B cell (primary cell): ENCODE measurements around the gene PSME3IP1. TPM values are rescaled to one million over a fixed set of nuclear protein-coding genes. Genes with fewer than 3 reads are reported as not detected.
A peak's percentile ranks its signal among the peaks of the same experiment; 100 is the strongest.

Experiments used
- ATAC-seq: fragments of 200-7000 bp; cut with Tn5 transposase; one replicate; pipeline ENCODE4 v1.10.0; 2021; ENCODE audit warnings: low read depth, mild to moderate bottlenecking, moderate number of reproducible peaks, moderate library complexity
- CTCF ChIA-PET: fragments of 350-600 bp; sonication (Branson Sonifier 250); formaldehyde crosslinking; loops from one replicate; lab custom pipeline; 2021; ENCODE audit warnings: antibody characterized with exemption, inconsistent platforms; lab: Charles Lee
- POLR2A ChIA-PET: fragments of 350-600 bp; sonication (Branson Sonifier 250); formaldehyde crosslinking; loops from one replicate; lab custom pipeline; 2021; ENCODE audit warnings: antibody characterized with exemption; lab: Charles Lee
- DNase-seq: peaks from one replicate; pipeline ENCODE4 v3.0.0; 2013
- H2AFZ ChIP-seq: 2 replicates; pipeline ENCODE4 v1.6.1; 2012; ENCODE audit warnings: mild to moderate bottlenecking, low read depth, low read length; ENCODE audit not compliant: insufficient read depth, poor library complexity, severe bottlenecking
- H3K27ac ChIP-seq, 2 donors: 1 replicate in 1 of 2; 2 replicates in 1 of 2; pipeline ENCODE4 v1.5.1; 2012 to 2013; ENCODE audit warnings: low read length in 2 of 2, mild to moderate bottlenecking in 2 of 2, moderate library complexity in 1 of 2
- H3K27me3 ChIP-seq, 4 experiments: fragments of 200-600 bp in 1 of 4; sonication (generic) in 1 of 4; replicated peaks in 1 of 4; 1 replicate in 2 of 4; 2 replicates in 2 of 4; pipeline versions ENCODE4 v1.6.1 to v1.7.0; 2013 to 2016; ENCODE audit warnings: low read length in 3 of 4, mild to moderate bottlenecking in 2 of 4, mixed read lengths in 1 of 4, moderate library complexity in 1 of 4; ENCODE audit not compliant: insufficient read depth in 4 of 4, control insufficient read depth in 3 of 4; ENCODE audit errors: control extremely low read depth in 1 of 4
- H3K36me3 ChIP-seq, 2 experiments: replicated peaks in 1 of 2; 1 replicate in 1 of 2; 2 replicates in 1 of 2; pipeline versions ENCODE4 v1.6.1 to v1.7.1; 2013; ENCODE audit warnings: low read length in 1 of 2; ENCODE audit not compliant: insufficient read depth in 2 of 2, control insufficient read depth in 1 of 2; ENCODE audit errors: control extremely low read depth in 1 of 2, extremely low read depth in 1 of 2
- H3K4me1 ChIP-seq, 2 donors: fragments of 200-600 bp in 1 of 2; sonication (generic) in 1 of 2; 1 replicate in 1 of 2; 2 replicates in 1 of 2; pipeline versions ENCODE4 v1.5.1 to v1.6.1; 2013 to 2017; ENCODE audit warnings: low read length in 2 of 2; ENCODE audit not compliant: control insufficient read depth in 2 of 2, insufficient read depth in 2 of 2
- H3K4me2 ChIP-seq: replicated peaks from 2 replicates; pipeline ENCODE3; 2012; ENCODE audit warnings: mild to moderate bottlenecking, low read depth, low read length; ENCODE audit not compliant: poor library complexity, severe bottlenecking
- H3K4me3 ChIP-seq, 5 experiments: fragments of 200-600 bp in 1 of 5; sonication (generic) in 1 of 5; 1 replicate in 3 of 5; 2 replicates in 2 of 5; pipeline versions ENCODE4 v1.5.1 to v1.7.0; 2011 to 2016; ENCODE audit warnings: low read length in 4 of 5, mild to moderate bottlenecking in 4 of 5, low read depth in 2 of 5, control low read depth in 1 of 5, moderate library complexity in 1 of 5; ENCODE audit not compliant: insufficient read depth in 1 of 5; ENCODE audit errors: control extremely low read depth in 1 of 5, extremely low read depth in 1 of 5
- H3K79me2 ChIP-seq: fragments of 200-600 bp; sonication (generic); one replicate; pipeline ENCODE4 v1.6.0; 2016; ENCODE audit warnings: low read length; ENCODE audit not compliant: control insufficient read depth, insufficient read depth
- H3K9ac ChIP-seq: fragments of 200-600 bp; sonication (generic); 2 replicates; pipeline ENCODE4 v1.6.1; 2017; ENCODE audit warnings: mild to moderate bottlenecking, low read length, moderate library complexity
- H3K9me3 ChIP-seq, 3 donors: one replicate each; pipeline versions ENCODE4 v1.6.1 to v1.7.1; 2013; ENCODE audit warnings: low read length in 2 of 3; ENCODE audit not compliant: control insufficient read depth in 2 of 3, insufficient read depth in 1 of 3; ENCODE audit errors: control extremely low read depth in 1 of 3
- H4K20me1 ChIP-seq: 2 replicates; pipeline ENCODE4 v1.6.0; 2012; ENCODE audit warnings: mild to moderate bottlenecking, low read length; ENCODE audit not compliant: insufficient read depth, control insufficient read depth, poor library complexity, severe bottlenecking
- H3K27ac Mint-ChIP-seq: one replicate; pipeline ENCODE4 v1.8.0; 2021; ENCODE audit warnings: mixed read lengths
- H3K27me3 Mint-ChIP-seq: one replicate; pipeline ENCODE4 v1.8.0; 2021; ENCODE audit warnings: mixed read lengths
- H3K4me1 Mint-ChIP-seq: one replicate; pipeline ENCODE4 v1.8.0; 2021; ENCODE audit warnings: mixed read lengths
- H3K4me3 Mint-ChIP-seq: one replicate; pipeline ENCODE4 v1.8.0; 2021; ENCODE audit warnings: mixed read lengths
- H3K9me3 Mint-ChIP-seq: one replicate; pipeline ENCODE4 v1.8.0; 2022; ENCODE audit warnings: mixed read lengths; ENCODE audit not compliant: insufficient read depth
- EZH2 ChIP-seq: IDR thresholded peaks from 2 replicates; pipeline ENCODE4 v1.6.1; 2012; ENCODE audit warnings: borderline replicate concordance, low read depth, mild to moderate bottlenecking, moderate library complexity, low read length; ENCODE audit not compliant: insufficient read depth, poor library complexity, severe bottlenecking
- WGBS: methylation state at CpG from one replicate; pipeline ENCODE4 v1.1.5; 2013; ENCODE audit warnings: missing lambda C conversion rate; ENCODE audit not compliant: insufficient coverage; 5-methylcytosine and 5-hydroxymethylcytosine counted together
- intact Hi-C: fragments of 100-400 bp; cut with micrococcal nuclease; formaldehyde crosslinking; loops from one replicate; pipeline ENCODE4 v1.10.0; 2022
- polyA plus RNA-seq: library from polyadenylated mRNA; depleted of rRNA; stranded (reverse); fragments of >200 nt; gene quantifications from 2 replicates; pipeline ENCODE4 v1.2.3, GENCODE V29; 2012
- total RNA-seq, 2 donors: library from RNA; stranded (reverse); fragments of 120-200 nt in 1 of 2; gene quantifications; 1 replicate in 1 of 2; 2 replicates in 1 of 2; pipeline versions ENCODE4 v1.2.3 to v1.2.4, GENCODE V29; 2013 to 2022
- TF ChIP-seq, protein P1 (sequence below): fragments of 200-600 bp; IDR thresholded peaks from one replicate; pipeline ENCODE4 v1.8.0; 2022; ENCODE audit warnings: antibody characterized with exemption, mild to moderate bottlenecking

The PSME3IP1 gene
- total and polyA plus RNA-seq, 2 donors (not counting 1 experiment from before 2014, with no cell fraction given) = 125 to 166 TPM

DNA sequence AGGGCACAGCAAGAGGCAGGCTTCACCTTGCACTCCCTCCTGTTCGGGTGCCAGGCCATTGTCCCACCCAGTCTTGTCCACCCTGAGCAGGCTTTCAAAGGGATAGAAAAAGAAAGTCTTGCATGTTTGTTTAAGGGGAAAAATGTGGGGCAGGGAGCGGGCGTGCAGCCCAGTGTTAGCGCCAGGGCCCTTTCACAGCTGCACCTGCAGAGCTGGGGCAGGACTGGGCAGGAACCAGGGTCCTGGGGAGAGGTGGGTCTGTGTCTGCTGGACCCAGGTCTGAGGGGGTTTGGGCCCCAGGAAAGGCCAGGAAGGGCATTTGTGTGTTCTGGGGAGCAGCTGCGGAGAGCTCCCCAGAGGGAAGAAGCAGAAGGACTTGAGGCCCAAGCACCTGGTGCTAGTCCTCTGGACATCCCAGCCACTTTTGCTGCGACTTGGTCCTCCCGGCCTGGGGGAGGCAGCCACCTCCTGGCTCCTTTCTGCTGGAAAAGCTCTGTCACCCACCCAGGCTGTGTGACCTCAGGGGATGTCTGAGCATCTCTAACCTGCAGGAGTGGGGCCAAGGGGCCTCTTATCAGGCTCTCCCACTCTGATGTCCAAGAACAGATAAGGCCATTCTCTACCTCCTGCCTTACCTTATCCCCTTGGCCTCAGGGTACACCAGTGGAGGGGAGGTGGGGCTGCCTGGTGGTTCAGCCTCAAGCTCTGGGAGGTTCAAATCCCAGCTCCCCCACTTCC lies 44.7 kb downstream of the PSME3IP1 start:
- Histone ChIP-seq H4K20me1 (no peaks in the 10 kb centered on the region), H3K27me3 (no peaks in the 10 kb centered on the region), H3K4me1 (peaks cover 36 to 41% of the 10 kb centered on the region in 2 donors), H3K4me3 (no peak overlapping the region), H3K27ac (no peak overlapping the region), H2AFZ (no peak overlapping the region), H3K9ac (no peak overlapping the region), H3K9me3 (no peaks in the 10 kb centered on the region), H3K4me2 (peak overlapping the region; percentile 53), H3K36me3 (no peaks in the 10 kb centered on the region), H3K79me2 (no peaks in the 10 kb centered on the region)
- Mint-ChIP-seq H3K9me3 (no peaks in the 10 kb centered on the region), H3K27ac (no peak overlapping the region), H3K4me1 (peaks cover 42% of the 10 kb centered on the region), H3K27me3 (no peaks in the 10 kb centered on the region), H3K4me3 (peak overlapping the region; percentile 79)
- intact Hi-C loops = no loop called here
- ChIA-PET POLR2A (interaction anchor here (0.8 to 1.1 kb wide), 2 partner anchors 10 to 45 kb away, joined by 3 to 6 read pairs; partner anchors contain the start of gene PSME3IP1), CTCF (interaction anchor here (0.7 to 2.1 kb wide), 2 partner anchors 12 to 13 kb away, joined by 3 to 6 read pairs; no protein-coding TSS in a partner anchor)
- DNase-seq = no peak
- WGBS = 90% methylated on average over 7 of the region's 7 CpGs
- ATAC-seq = no peak
- TF ChIP-seq EZH2 = no peak
- TF ChIP-seq, protein P1, sequence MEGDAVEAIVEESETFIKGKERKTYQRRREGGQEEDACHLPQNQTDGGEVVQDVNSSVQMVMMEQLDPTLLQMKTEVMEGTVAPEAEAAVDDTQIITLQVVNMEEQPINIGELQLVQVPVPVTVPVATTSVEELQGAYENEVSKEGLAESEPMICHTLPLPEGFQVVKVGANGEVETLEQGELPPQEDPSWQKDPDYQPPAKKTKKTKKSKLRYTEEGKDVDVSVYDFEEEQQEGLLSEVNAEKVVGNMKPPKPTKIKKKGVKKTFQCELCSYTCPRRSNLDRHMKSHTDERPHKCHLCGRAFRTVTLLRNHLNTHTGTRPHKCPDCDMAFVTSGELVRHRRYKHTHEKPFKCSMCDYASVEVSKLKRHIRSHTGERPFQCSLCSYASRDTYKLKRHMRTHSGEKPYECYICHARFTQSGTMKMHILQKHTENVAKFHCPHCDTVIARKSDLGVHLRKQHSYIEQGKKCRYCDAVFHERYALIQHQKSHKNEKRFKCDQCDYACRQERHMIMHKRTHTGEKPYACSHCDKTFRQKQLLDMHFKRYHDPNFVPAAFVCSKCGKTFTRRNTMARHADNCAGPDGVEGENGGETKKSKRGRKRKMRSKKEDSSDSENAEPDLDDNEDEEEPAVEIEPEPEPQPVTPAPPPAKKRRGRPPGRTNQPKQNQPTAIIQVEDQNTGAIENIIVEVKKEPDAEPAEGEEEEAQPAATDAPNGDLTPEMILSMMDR = no peak

DNA sequence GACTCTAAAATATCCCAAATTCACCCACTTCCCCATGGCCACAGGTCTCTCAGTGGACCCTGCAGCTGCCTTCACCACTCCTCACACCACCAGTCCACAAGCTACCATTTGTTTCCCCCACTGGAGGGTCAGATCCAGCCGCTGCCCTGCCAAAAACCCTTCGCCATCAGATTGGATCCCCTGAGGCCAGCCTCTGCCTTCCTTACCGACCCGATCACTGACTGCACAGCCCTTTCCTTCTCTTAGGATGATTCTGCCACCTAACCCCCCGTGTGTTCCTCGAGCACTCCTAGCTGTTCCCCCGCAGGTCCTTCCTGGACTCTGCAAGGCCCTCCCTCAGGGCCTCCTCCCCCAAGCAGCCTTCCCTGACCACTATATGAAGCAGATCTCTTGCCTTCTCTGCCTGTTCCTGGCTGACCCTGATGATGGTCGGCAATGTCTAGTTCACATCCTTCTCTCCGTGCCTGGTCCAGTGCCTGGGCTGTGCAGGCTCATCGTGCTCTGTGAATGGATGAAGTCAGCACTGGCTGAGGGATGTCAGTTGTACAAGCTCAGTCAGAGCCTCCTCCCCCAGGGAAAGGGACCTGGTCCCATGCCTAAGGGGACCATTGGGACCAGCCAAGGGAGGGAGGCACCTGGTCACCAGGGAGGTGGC lies 47.4 kb downstream of the PSME3IP1 start:
- H3K27me3 ChIP-seq = no peaks in the 10 kb centered on the region
- no peak overlapping the region for H3K4me3 Mint-ChIP-seq
- H3K9me3 ChIP-seq = no peaks in the 10 kb centered on the region
- no peak overlapping the region for H3K9ac ChIP-seq
- H3K4me1 ChIP-seq = peaks cover 57 to 63% of the 10 kb centered on the region in 2 donors
- no peak overlapping the region for H2AFZ ChIP-seq
- no peak overlapping the region for H3K4me2 ChIP-seq
- DNase-seq (no peak), ATAC-seq (no peak)
- intact Hi-C loops = no loop called here
- no peaks in the 10 kb centered on the region for H3K79me2 ChIP-seq
- 88% methylated on average over 10 of the region's 10 CpGs for WGBS
- no peaks in the 10 kb centered on the region for H4K20me1 ChIP-seq
- CTCF ChIA-PET = interaction anchor here (1.2 kb wide), 1 partner anchor 49 kb away, joined by 3 read pairs; no protein-coding TSS in a partner anchor
- H3K9me3 Mint-ChIP-seq = no peaks in the 10 kb centered on the region
- H3K27ac Mint-ChIP-seq = no peak overlapping the region
- H3K4me3 ChIP-seq = no peak overlapping the region
- no peaks in the 10 kb centered on the region for H3K36me3 ChIP-seq
- POLR2A ChIA-PET = no interaction called here
- H3K27me3 Mint-ChIP-seq = no peaks in the 10 kb centered on the region
- H3K4me1 Mint-ChIP-seq = peaks cover 63% of the 10 kb centered on the region
- no peak overlapping the region for H3K27ac ChIP-seq
- no peak for TF ChIP-seq EZH2
- TF ChIP-seq, protein P1 = no peak
